Fibroblast of mammary gland (primary cell): ENCODE results near the gene TRIM72.

ENCODE experiments used
- DNase-seq: peaks from one replicate; pipeline ENCODE4 v3.0.0-alpha.2; 2010; ENCODE audit warnings: low read depth
- H3K4me3 ChIP-seq: 2 replicates; pipeline ENCODE4 v1.5.1; 2011; ENCODE audit warnings: low read depth, mild to moderate bottlenecking, low read length, moderate library complexity; ENCODE audit not compliant: control insufficient read depth
- CTCF ChIP-seq: conservative IDR thresholded peaks from 2 replicates; pipeline ENCODE4 v1.5.1; 2011; ENCODE audit warnings: low read depth, low read length, inconsistent platforms; ENCODE audit not compliant: control insufficient read depth, insufficient read depth

The TRIM72 gene

GRCh38 chr16:31186176-31186575 lies 27.7 kb upstream of the TRIM72 start:
- no peak for TF ChIP-seq CTCF
- no peak for DNase-seq
- no peak overlapping the region for H3K4me3 ChIP-seq

- no peak overlapping the region for H3K4me3 ChIP-seq
- DNase-seq: no peak
- TF ChIP-seq CTCF: no peak
Measured at GRCh38 chr16:31186930-31187807, 26.8 kb upstream of the TRIM72 start.

DNA sequence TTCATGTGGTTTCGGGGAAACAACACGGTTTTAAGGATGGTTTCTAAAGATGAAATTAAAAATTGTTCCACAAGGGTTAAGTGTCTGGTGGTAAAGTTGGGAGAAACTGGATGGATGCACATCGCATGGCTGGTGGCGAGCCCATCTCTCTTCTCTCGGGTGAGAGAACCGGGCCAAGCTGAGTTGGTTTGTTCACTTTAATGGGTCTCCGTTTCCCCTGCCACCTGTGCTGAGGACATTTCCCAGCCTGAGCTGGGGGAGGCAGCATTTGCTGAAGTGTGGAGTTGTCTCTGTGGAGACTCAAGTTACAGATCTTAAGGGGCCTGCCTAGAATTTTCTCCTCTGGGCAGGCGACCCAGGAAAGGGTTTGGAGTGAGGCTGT lies 26.1 kb upstream of the TRIM72 start:
- no peak for DNase-seq
- no peak overlapping the region for H3K4me3 ChIP-seq
- no peak for TF ChIP-seq CTCF

DNA sequence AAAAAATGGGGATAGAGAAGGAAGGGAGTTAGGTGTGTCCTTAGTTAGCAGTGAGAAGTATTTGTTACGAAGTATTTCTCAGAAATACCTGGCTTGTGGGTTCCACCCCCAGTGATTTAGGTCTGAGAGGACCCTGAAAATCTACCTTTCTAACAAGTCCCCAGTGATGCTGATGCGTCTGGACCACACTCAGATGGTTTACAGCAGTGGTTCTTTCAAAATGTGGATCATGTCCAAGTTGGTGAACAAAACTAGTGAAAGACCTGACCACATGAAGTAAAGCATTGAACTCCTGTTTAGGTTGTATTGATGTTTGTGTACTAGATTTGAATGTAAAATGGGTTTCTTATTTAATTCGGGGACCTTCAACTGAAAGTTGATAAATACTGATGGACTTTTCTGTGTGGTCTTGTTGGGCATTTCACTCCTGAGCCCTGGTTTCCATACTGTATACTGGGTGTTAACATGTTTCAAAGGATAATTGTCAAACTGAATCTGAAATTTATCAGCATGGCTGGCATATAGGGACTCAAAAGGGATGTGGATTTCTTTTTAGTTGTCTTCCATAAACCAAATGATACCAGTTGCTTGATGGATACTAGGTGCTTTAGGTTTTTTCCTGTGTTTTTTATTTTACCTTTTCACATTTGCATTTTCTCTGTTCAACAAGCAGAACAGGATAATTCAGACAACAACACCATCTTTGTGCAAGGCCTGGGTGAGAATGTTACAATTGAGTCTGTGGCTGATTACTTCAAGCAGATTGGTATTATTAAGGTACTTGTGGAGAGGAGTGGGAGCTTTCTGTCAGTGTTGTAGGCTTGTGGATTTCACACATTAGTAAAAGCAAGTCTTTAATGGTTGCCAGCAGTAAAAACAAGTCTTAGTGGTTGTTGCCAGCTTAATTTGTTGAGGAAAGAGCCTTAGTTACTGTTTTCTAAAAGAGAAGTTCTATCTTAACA lies 25.2 kb upstream of the TRIM72 start:
- no peak for TF ChIP-seq CTCF
- DNase-seq: no peak

GRCh38 chr16:31189412-31189778 lies 24.5 kb upstream of the TRIM72 start:
- no peak for DNase-seq
- no peak for TF ChIP-seq CTCF
- H3K4me3 ChIP-seq: no peak overlapping the region

More for the DNA sequence above, 25.2 kb upstream of the TRIM72 start:
- H3K4me3 ChIP-seq: no peak overlapping the region

- H3K4me3 ChIP-seq: no peak overlapping the region
- TF ChIP-seq CTCF: no peak
- DNase-seq: no peak
Measured at GRCh38 chr16:31190061-31190460, 23.9 kb upstream of the TRIM72 start.
